Upper lobe of right lung (tissue), 1 donor: ENCODE measurements around the gene PTPMT1. TPM values are rescaled to one million over a fixed set of nuclear protein-coding genes. Genes with fewer than 3 reads are reported as not detected.

Source experiments
- ATAC-seq: fragments of 200-7000 bp; cut with Tn5 transposase; one replicate; pipeline ENCODE4 v1.9.1; 2020; ENCODE audit warnings: mild to moderate bottlenecking, moderate library complexity
- DNase-seq: peaks from one replicate; pipeline ENCODE4 v3.0.0-alpha.2; 2020
- H3K27ac ChIP-seq: fragments of 200-600 bp; one replicate; pipeline ENCODE4 v1.8.0; 2022
- H3K27me3 ChIP-seq: fragments of 200-600 bp; one replicate; pipeline ENCODE4 v1.8.0; 2022; ENCODE audit warnings: mild to moderate bottlenecking
- H3K36me3 ChIP-seq: fragments of 200-600 bp; one replicate; pipeline ENCODE4 v1.8.0; 2022
- H3K4me1 ChIP-seq: fragments of 200-600 bp; one replicate; pipeline ENCODE4 v1.8.0; 2022
- H3K4me3 ChIP-seq: fragments of 200-600 bp; one replicate; pipeline ENCODE4 v1.8.0; 2022; ENCODE audit warnings: mild to moderate bottlenecking
- H3K9me3 ChIP-seq: fragments of 200-600 bp; one replicate; pipeline ENCODE4 v1.8.0; 2022
- intact Hi-C: fragments of 100-400 bp; cut with DNase I; formaldehyde crosslinking; loops from one replicate; pipeline ENCODE4 v1.11.0; 2022
- total RNA-seq: library from RNA; stranded (reverse); fragmentation: NEBNext Ultra II Directional; extraction: Animal tissue kit (Norgen Biotek cat#: 25700); gene quantifications from one replicate; pipeline ENCODE4 v1.2.1, GENCODE V29; 2021
- TF ChIP-seq, protein P1 (sequence below): fragments of 200-600 bp; IDR thresholded peaks from one replicate; pipeline ENCODE4 v1.8.0; 2022; ENCODE audit warnings: antibody characterized with exemption
- donor health status: DM: no; HTN: yes; CAD: no; lungs with severe emphysema.

PTPMT1 gene
- total RNA-seq, 1 donor from 2014 or later: 75.6 TPM

DNA sequence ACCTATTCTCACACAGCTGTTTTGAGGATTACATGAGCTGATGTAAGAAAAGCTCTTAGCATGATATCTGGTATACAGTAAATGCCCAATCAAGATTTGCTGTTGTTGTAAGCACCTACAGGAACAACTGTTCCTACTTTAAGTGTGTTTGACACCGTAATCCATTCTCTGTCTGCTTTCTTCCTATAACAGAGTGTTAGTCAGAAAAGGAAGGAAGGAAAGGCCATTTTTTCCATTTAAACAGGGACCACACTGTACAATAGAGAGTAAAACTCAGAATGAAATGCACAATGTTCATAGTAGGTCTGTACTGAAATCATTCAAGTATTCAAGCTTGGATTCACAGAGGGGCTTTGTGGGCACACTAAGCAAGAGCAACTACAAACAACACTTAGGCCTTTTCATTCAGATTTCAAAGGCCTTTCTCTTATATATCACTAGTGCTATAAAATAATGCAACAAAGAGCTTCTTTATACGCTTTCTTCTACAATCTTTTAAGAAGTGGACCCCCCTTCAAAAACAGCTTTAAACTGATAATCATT, 55.5 kb downstream of the PTPMT1 start:
- Histone ChIP-seq H3K9me3 (no peaks in the 10 kb centered on the region), H3K27me3 (no peaks in the 10 kb centered on the region), H3K27ac (no peak overlapping the region), H3K4me3 (no peak overlapping the region), H3K4me1 (peaks cover 5% of the 10 kb centered on the region), H3K36me3 (peaks cover 80% of the 10 kb centered on the region)
- ATAC-seq (no peak), DNase-seq (no peak)
- intact Hi-C loops: no loop called here
- TF ChIP-seq, protein P1, sequence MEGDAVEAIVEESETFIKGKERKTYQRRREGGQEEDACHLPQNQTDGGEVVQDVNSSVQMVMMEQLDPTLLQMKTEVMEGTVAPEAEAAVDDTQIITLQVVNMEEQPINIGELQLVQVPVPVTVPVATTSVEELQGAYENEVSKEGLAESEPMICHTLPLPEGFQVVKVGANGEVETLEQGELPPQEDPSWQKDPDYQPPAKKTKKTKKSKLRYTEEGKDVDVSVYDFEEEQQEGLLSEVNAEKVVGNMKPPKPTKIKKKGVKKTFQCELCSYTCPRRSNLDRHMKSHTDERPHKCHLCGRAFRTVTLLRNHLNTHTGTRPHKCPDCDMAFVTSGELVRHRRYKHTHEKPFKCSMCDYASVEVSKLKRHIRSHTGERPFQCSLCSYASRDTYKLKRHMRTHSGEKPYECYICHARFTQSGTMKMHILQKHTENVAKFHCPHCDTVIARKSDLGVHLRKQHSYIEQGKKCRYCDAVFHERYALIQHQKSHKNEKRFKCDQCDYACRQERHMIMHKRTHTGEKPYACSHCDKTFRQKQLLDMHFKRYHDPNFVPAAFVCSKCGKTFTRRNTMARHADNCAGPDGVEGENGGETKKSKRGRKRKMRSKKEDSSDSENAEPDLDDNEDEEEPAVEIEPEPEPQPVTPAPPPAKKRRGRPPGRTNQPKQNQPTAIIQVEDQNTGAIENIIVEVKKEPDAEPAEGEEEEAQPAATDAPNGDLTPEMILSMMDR: no peak

Other genes starting within 250 kb of the PTPMT1 start
- gene MYBPC3, start 212.9 kb upstream of the PTPMT1 start, total RNA-seq: 0.96 TPM
- gene SPI1, start 187.1 kb upstream of the PTPMT1 start, total RNA-seq: 168 TPM
- 62.0 TPM for gene SLC39A13, start 157.0 kb upstream of the PTPMT1 start, total RNA-seq
- 79.4 TPM for gene PSMC3, start 139.2 kb upstream of the PTPMT1 start, total RNA-seq
- 0.64 TPM for gene RAPSN, start 116.5 kb upstream of the PTPMT1 start, total RNA-seq
- gene CELF1, start 12.5 kb upstream of the PTPMT1 start, total RNA-seq: 97.5 TPM
- 16.6 TPM for gene KBTBD4, start 13.4 kb downstream of the PTPMT1 start, total RNA-seq
- gene NDUFS3, start 13.5 kb downstream of the PTPMT1 start, total RNA-seq: 76.2 TPM
- gene FAM180B, start 21.1 kb downstream of the PTPMT1 start, total RNA-seq: not detected
- gene C1QTNF4, start 28.8 kb downstream of the PTPMT1 start, total RNA-seq: 0.55 TPM
- gene MTCH2, start 77.0 kb downstream of the PTPMT1 start, total RNA-seq: 56.1 TPM
- 0.96 TPM for gene AGBL2, start 149.8 kb downstream of the PTPMT1 start, total RNA-seq
- gene FNBP4, start 201.7 kb downstream of the PTPMT1 start, total RNA-seq: 89.5 TPM